Measurements from ENCODE around the gene KCNJ12.
"Not testable (repeated sequence)": the region's sequence is repeated elsewhere in the genome, so short reads cannot be mapped to it uniquely, and the experiment has no call there.

Gene KCNJ12

GRCh38 chr17:21349358-21350050, 26.7 kb upstream of the KCNJ12 start:
- H3K4me3 ChIP-seq (ENCODE audit: insufficient read depth, low read depth, low read length); H3K36me3 ChIP-seq (ENCODE audit: control insufficient read depth, insufficient read depth, low read length); H3K4me1 ChIP-seq (ENCODE audit: control insufficient read depth, insufficient read depth, low read length); H3K27me3 ChIP-seq (ENCODE audit: control insufficient read depth, insufficient read depth, low read length, poor library complexity, severe bottlenecking); H3K27ac ChIP-seq (ENCODE audit: insufficient read depth, low read depth, low read length, poor library complexity, severe bottlenecking); H3K9me3 ChIP-seq (ENCODE audit: control insufficient read depth, low read length): not testable (repeated sequence)
- 76 to 92% methylated on average over 5 of the region's 6 CpGs for WGBS, 2 experiments

GRCh38 chr17:21350495-21350894, 25.7 kb upstream of the KCNJ12 start:
- not testable (repeated sequence) for H3K27me3 ChIP-seq (ENCODE audit: control insufficient read depth, insufficient read depth, low read length, poor library complexity, severe bottlenecking); H3K9me3 ChIP-seq (ENCODE audit: control insufficient read depth, low read length); H3K4me3 ChIP-seq (ENCODE audit: insufficient read depth, low read depth, low read length); H3K36me3 ChIP-seq (ENCODE audit: control insufficient read depth, insufficient read depth, low read length); H3K4me1 ChIP-seq (ENCODE audit: control insufficient read depth, insufficient read depth, low read length); H3K27ac ChIP-seq (ENCODE audit: insufficient read depth, low read depth, low read length, poor library complexity, severe bottlenecking)
- WGBS, 2 experiments: 91 to 93% methylated on average over 19 of the region's 19 CpGs

GRCh38 chr17:21351366-21352065, 24.6 kb upstream of the KCNJ12 start:
- Histone ChIP-seq H3K27ac (ENCODE audit: insufficient read depth, low read depth, low read length, poor library complexity, severe bottlenecking) (no peak overlapping the region), H3K4me1 (ENCODE audit: control insufficient read depth, insufficient read depth, low read length) (peaks cover 3% of the 10 kb centered on the region), H3K27me3 (ENCODE audit: control insufficient read depth, insufficient read depth, low read length, poor library complexity, severe bottlenecking) (no peaks in the 10 kb centered on the region), H3K36me3 (ENCODE audit: control insufficient read depth, insufficient read depth, low read length) (no peaks in the 10 kb centered on the region), H3K9me3 (ENCODE audit: control insufficient read depth, low read length) (no peaks in the 10 kb centered on the region), H3K4me3 (ENCODE audit: insufficient read depth, low read depth, low read length) (no peak overlapping the region)
- 71 to 78% methylated on average over 3 of the region's 3 CpGs for WGBS, 2 experiments

- peaks cover 7% of the 10 kb centered on the region for H3K4me1 ChIP-seq (ENCODE audit: control insufficient read depth, insufficient read depth, low read length)
Measured at GRCh38 chr17:21352221-21352980, 23.8 kb upstream of the KCNJ12 start.

GRCh38 chr17:21352981-21353265, 23.2 kb upstream of the KCNJ12 start:
- no peaks in the 10 kb centered on the region for H3K36me3 ChIP-seq (ENCODE audit: control insufficient read depth, insufficient read depth, low read length)
- H3K27me3 ChIP-seq (ENCODE audit: control insufficient read depth, insufficient read depth, low read length, poor library complexity, severe bottlenecking): no peaks in the 10 kb centered on the region
- no peaks in the 10 kb centered on the region for H3K9me3 ChIP-seq (ENCODE audit: control insufficient read depth, low read length)
- WGBS, 2 experiments: 91 to 94% methylated on average over 8 of the region's 8 CpGs
- H3K27ac ChIP-seq (ENCODE audit: insufficient read depth, low read depth, low read length, poor library complexity, severe bottlenecking): no peak overlapping the region
- peaks cover 13% of the 10 kb centered on the region for H3K4me1 ChIP-seq (ENCODE audit: control insufficient read depth, insufficient read depth, low read length)
- H3K4me3 ChIP-seq (ENCODE audit: insufficient read depth, low read depth, low read length): no peak overlapping the region

More at GRCh38 chr17:21352221-21352980, 23.8 kb upstream of the KCNJ12 start:
- H3K36me3 ChIP-seq (ENCODE audit: control insufficient read depth, insufficient read depth, low read length): no peaks in the 10 kb centered on the region
- H3K27ac ChIP-seq (ENCODE audit: insufficient read depth, low read depth, low read length, poor library complexity, severe bottlenecking): no peak overlapping the region
- no peaks in the 10 kb centered on the region for H3K9me3 ChIP-seq (ENCODE audit: control insufficient read depth, low read length)
- 91% methylated on average over 23 of the region's 23 CpGs for WGBS, 2 experiments
- no peak overlapping the region for H3K4me3 ChIP-seq (ENCODE audit: insufficient read depth, low read depth, low read length)
- H3K27me3 ChIP-seq (ENCODE audit: control insufficient read depth, insufficient read depth, low read length, poor library complexity, severe bottlenecking): no peaks in the 10 kb centered on the region

- WGBS, 2 experiments: 93 to 94% methylated on average over 13 of the region's 13 CpGs
- Histone ChIP-seq H3K27ac (ENCODE audit: insufficient read depth, low read depth, low read length, poor library complexity, severe bottlenecking) (no peak overlapping the region), H3K4me1 (ENCODE audit: control insufficient read depth, insufficient read depth, low read length) (peaks cover 15% of the 10 kb centered on the region), H3K27me3 (ENCODE audit: control insufficient read depth, insufficient read depth, low read length, poor library complexity, severe bottlenecking) (no peaks in the 10 kb centered on the region), H3K4me3 (ENCODE audit: insufficient read depth, low read depth, low read length) (no peak overlapping the region), H3K9me3 (ENCODE audit: control insufficient read depth, low read length) (no peaks in the 10 kb centered on the region), H3K36me3 (ENCODE audit: control insufficient read depth, insufficient read depth, low read length) (no peaks in the 10 kb centered on the region)
Measured at GRCh38 chr17:21353326-21354010, 22.7 kb upstream of the KCNJ12 start.

- no peak overlapping the region for H3K27ac ChIP-seq (ENCODE audit: insufficient read depth, low read depth, low read length, poor library complexity, severe bottlenecking)
- H3K4me1 ChIP-seq (ENCODE audit: control insufficient read depth, insufficient read depth, low read length): peaks cover 24% of the 10 kb centered on the region
- 90 to 92% methylated on average over 13 of the region's 13 CpGs for WGBS, 2 experiments
- H3K9me3 ChIP-seq (ENCODE audit: control insufficient read depth, low read length): no peaks in the 10 kb centered on the region
- H3K36me3 ChIP-seq (ENCODE audit: control insufficient read depth, insufficient read depth, low read length): no peaks in the 10 kb centered on the region
- H3K27me3 ChIP-seq (ENCODE audit: control insufficient read depth, insufficient read depth, low read length, poor library complexity, severe bottlenecking): no peaks in the 10 kb centered on the region
- no peak overlapping the region for H3K4me3 ChIP-seq (ENCODE audit: insufficient read depth, low read depth, low read length)
Measured at GRCh38 chr17:21354796-21355385, 21.3 kb upstream of the KCNJ12 start.

- no peak overlapping the region for H3K27ac ChIP-seq (ENCODE audit: insufficient read depth, low read depth, low read length, poor library complexity, severe bottlenecking)
- H3K4me1 ChIP-seq (ENCODE audit: control insufficient read depth, insufficient read depth, low read length): peaks cover 30% of the 10 kb centered on the region
- no peaks in the 10 kb centered on the region for H3K36me3 ChIP-seq (ENCODE audit: control insufficient read depth, insufficient read depth, low read length)
- no peaks in the 10 kb centered on the region for H3K27me3 ChIP-seq (ENCODE audit: control insufficient read depth, insufficient read depth, low read length, poor library complexity, severe bottlenecking)
- no peak overlapping the region for H3K4me3 ChIP-seq (ENCODE audit: insufficient read depth, low read depth, low read length)
- 81 to 84% methylated on average over 12 of the region's 12 CpGs for WGBS, 2 experiments
- H3K9me3 ChIP-seq (ENCODE audit: control insufficient read depth, low read length): no peaks in the 10 kb centered on the region
Measured at GRCh38 chr17:21355586-21355985, 20.6 kb upstream of the KCNJ12 start.

- WGBS, 2 experiments: 92 to 94% methylated on average over 2 of the region's 2 CpGs
- H3K9me3 ChIP-seq (ENCODE audit: control insufficient read depth, low read length): no peaks in the 10 kb centered on the region
- no peak overlapping the region for H3K4me3 ChIP-seq (ENCODE audit: insufficient read depth, low read depth, low read length)
- H3K36me3 ChIP-seq (ENCODE audit: control insufficient read depth, insufficient read depth, low read length): no peaks in the 10 kb centered on the region
- peaks cover 41% of the 10 kb centered on the region for H3K4me1 ChIP-seq (ENCODE audit: control insufficient read depth, insufficient read depth, low read length)
- no peaks in the 10 kb centered on the region for H3K27me3 ChIP-seq (ENCODE audit: control insufficient read depth, insufficient read depth, low read length, poor library complexity, severe bottlenecking)
- no peak overlapping the region for H3K27ac ChIP-seq (ENCODE audit: insufficient read depth, low read depth, low read length, poor library complexity, severe bottlenecking)
Measured at GRCh38 chr17:21356537-21357127, 19.5 kb upstream of the KCNJ12 start.

All from ectodermal cell (in vitro differentiated cells).